Vagina (tissue), 2 donors: ENCODE results near the gene NPIPA3. TPM values are rescaled to one million over a fixed set of nuclear protein-coding genes. Genes with fewer than 3 reads are reported as not detected.
"Not testable (repeated sequence)": the region's sequence is repeated elsewhere in the genome, so short reads cannot be mapped to it uniquely, and the experiment has no call there.

ENCODE experiments used
- DNase-seq, 2 donors: peaks; one replicate each; pipeline ENCODE4 v3.0.0-alpha.2; 2017; ENCODE audit errors: extremely low spot score in 2 of 2
- H3K27ac ChIP-seq: fragments of 200-600 bp; sonication (generic); one replicate; pipeline ENCODE4 v1.5.1; 2019
- H3K27me3 ChIP-seq: fragments of 200-600 bp; sonication (generic); one replicate; pipeline ENCODE4 v1.5.1; 2019
- H3K36me3 ChIP-seq, 2 donors: fragments of 200-600 bp; sonication (generic); one replicate each; pipeline ENCODE4 v1.5.1; 2017 to 2019
- H3K4me1 ChIP-seq: fragments of 200-600 bp; sonication (generic); one replicate; pipeline ENCODE4 v1.5.1; 2019
- H3K4me3 ChIP-seq, 2 donors: fragments of 200-600 bp; sonication (generic); 1 replicate in 1 of 2; 2 replicates in 1 of 2; pipeline ENCODE4 v1.5.1; 2016 to 2019
- H3K9me3 ChIP-seq: fragments of 200-600 bp; sonication (generic); one replicate; pipeline ENCODE4 v1.5.1; 2019
- POLR2A ChIP-seq, 2 donors: fragments of 450-650 bp; IDR thresholded peaks; one replicate each; pipeline ENCODE4 v1.6.1; 2017; ENCODE audit warnings: antibody characterized with exemption in 2 of 2, mild to moderate bottlenecking in 2 of 2, moderate library complexity in 2 of 2
- POLR2AphosphoS5 ChIP-seq, 2 donors: sonication (generic); formaldehyde crosslinking; IDR thresholded peaks; one replicate each; pipeline ENCODE4 v1.9.0; 2017; ENCODE audit warnings: antibody characterized with exemption in 2 of 2, mild to moderate bottlenecking in 2 of 2, low read depth in 1 of 2; ENCODE audit not compliant: insufficient read depth in 1 of 2
- intact Hi-C: fragments of 100-400 bp; cut with DNase I; formaldehyde crosslinking; loops from one replicate; pipeline ENCODE4 v1.15.1; 2023
- total RNA-seq: library from RNA; depleted of rRNA; stranded (reverse); fragments of >200 nt; gene quantifications from one replicate; pipeline ENCODE4 v1.2.3, GENCODE V29; 2016
- TF ChIP-seq, protein P1 (sequence below), 3 experiments: fragments of 450-650 bp in 2 of 3; fragments of 200-600 bp in 1 of 3; sonication (generic) in 1 of 3; IDR thresholded peaks; one replicate each; pipeline ENCODE4 v1.5.1; 2017 to 2019; ENCODE audit warnings: antibody characterized with exemption in 3 of 3, mild to moderate bottlenecking in 2 of 3, moderate library complexity in 2 of 3

NPIPA3 gene
- total RNA-seq, 1 donor from 2014 or later: not detected

DNA sequence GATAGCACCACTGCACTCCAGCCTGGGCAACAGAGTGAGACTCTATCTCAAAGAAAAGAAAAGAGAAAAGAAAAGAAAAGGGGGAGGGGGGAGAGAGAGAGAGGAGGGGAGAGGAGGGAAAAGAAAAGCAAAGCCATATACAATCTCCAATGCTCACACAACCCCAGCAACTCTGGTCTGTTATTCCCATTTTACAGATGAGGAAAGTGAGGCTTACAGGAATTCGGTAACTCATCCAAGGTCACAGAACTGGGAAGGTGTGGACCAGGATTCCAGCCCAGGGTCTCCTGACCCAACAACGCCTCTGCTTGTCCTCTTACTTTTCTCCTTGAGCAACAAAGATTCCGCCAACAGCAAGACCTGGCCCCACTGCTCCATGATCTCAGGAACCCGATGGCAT, 22.1 kb upstream of the NPIPA3 start:
- H3K4me3 ChIP-seq: no peak overlapping the region
- no peaks in the 10 kb centered on the region for H3K36me3 ChIP-seq
- TF ChIP-seq POLR2AphosphoS5 (IDR thresholded peaks at IDR 0.05; ENCODE audit: insufficient read depth in 1 of 2, low read depth in 1 of 2) (no peak), POLR2A (IDR thresholded peaks at IDR 0.05) (no peak)
- TF ChIP-seq, protein P1, sequence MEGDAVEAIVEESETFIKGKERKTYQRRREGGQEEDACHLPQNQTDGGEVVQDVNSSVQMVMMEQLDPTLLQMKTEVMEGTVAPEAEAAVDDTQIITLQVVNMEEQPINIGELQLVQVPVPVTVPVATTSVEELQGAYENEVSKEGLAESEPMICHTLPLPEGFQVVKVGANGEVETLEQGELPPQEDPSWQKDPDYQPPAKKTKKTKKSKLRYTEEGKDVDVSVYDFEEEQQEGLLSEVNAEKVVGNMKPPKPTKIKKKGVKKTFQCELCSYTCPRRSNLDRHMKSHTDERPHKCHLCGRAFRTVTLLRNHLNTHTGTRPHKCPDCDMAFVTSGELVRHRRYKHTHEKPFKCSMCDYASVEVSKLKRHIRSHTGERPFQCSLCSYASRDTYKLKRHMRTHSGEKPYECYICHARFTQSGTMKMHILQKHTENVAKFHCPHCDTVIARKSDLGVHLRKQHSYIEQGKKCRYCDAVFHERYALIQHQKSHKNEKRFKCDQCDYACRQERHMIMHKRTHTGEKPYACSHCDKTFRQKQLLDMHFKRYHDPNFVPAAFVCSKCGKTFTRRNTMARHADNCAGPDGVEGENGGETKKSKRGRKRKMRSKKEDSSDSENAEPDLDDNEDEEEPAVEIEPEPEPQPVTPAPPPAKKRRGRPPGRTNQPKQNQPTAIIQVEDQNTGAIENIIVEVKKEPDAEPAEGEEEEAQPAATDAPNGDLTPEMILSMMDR (IDR thresholded peaks at IDR 0.05): no peak
- no peaks in the 10 kb centered on the region for H3K9me3 ChIP-seq
- no peaks in the 10 kb centered on the region for H3K27me3 ChIP-seq
- intact Hi-C loops: no loop called here
- H3K27ac ChIP-seq: no peak overlapping the region
- DNase-seq: no peak
- H3K4me1 ChIP-seq: no peaks in the 10 kb centered on the region

DNA sequence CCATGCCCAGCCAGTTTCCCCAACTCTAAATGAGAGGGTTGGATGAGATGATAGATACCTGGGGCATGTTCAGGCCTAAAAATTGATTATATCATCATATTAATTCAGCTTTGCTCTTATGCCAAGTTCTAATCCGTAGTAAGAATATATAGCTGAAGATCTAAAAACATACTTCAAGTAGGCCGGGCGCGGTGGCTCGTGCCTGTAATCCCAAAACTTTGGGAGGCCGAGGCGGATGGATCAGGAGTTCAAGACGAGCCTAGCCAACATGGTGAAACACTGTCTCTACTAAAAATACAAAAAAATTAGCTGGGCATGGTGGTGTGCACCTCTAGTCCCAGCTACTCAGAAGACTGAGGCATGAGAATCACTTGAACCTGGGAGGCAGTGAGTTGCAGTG, 21.1 kb upstream of the NPIPA3 start:
- Histone ChIP-seq H3K9me3 (no peaks in the 10 kb centered on the region), H3K4me3 (no peak overlapping the region), H3K4me1 (no peaks in the 10 kb centered on the region), H3K36me3 (no peaks in the 10 kb centered on the region), H3K27me3 (no peaks in the 10 kb centered on the region), H3K27ac (no peak overlapping the region)
- intact Hi-C loops: no loop called here
- TF ChIP-seq, protein P1 (IDR thresholded peaks at IDR 0.05): no peak
- TF ChIP-seq POLR2A (IDR thresholded peaks at IDR 0.05): no peak
- no peak for TF ChIP-seq POLR2AphosphoS5 (IDR thresholded peaks at IDR 0.05; ENCODE audit: insufficient read depth in 1 of 2, low read depth in 1 of 2)
- DNase-seq: no peak

DNA sequence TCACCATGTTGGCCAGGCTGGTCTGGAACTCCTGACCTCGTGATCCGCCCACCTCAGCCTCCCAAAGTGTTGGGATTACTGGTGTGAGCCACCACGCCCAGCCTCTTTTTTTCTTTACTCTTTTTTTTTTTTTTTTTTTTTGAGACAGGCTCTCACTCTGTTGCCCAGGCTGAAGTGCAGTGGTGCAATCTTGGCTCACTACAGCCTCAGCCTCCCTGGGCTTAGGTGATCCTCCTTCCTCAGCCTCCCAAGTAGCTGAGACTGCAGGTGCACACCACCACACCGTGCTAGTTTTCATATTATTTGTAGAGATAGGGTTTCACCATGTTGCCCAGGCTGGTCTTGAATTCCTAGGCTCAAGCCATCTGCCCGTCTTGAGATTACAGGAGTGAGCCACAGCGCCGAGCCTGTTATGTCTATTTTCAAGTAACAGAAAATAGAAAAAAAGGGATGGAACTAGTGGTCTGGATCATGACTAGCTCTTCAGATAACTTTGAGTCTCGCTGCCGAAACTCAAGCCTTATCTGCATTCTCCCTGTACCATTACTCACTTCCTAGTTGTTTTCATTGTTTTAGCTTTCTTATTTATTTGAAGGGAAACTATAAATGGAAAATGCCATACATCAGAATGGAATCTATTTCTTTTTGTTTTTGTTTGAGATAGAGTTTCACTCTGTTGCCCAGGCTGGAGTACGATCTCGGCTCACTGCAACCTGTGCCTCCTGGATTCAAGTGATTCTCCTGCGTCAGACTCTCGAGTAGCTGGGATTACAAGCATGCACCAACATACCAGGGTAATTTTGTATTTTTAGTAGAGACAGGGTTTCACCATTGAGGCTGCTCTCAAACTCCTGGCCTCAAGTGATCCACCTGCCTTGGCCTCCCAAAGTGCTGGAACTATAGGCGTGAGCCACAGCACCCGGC, 17.1 kb upstream of the NPIPA3 start:
- H3K27me3 ChIP-seq, H3K4me1 ChIP-seq, H3K36me3 ChIP-seq, intact Hi-C loops, H3K9me3 ChIP-seq, DNase-seq, H3K4me3 ChIP-seq, H3K27ac ChIP-seq: not testable (repeated sequence)

DNA sequence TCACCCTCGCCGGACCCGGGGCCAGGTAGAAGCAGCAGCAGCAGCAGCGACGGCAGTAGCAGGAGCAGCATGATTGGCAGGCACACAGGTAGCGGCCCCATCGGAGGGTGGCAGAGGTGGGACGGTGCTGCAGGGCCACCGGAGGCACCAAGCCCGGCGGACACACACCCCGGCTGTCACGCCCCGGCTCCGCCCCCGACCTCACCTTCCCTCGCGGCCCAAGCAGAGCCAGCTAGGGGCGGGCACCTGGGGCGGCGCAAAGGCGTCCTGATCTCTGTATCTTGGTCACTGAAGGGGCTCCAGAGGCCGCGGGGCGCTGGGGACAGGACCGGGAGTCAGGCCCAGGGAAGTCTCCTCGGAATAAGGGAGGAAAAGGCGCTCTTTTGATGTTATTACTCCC, 9.1 kb upstream of the NPIPA3 start, which contains the start of gene PLA2G10:
PLA2G10 (minus strand) TSS at position 180 of the 400 bp plus-strand sequence; CDS start at position 101, 79 bp downstream.
- H3K27ac ChIP-seq, H3K4me1 ChIP-seq, intact Hi-C loops, H3K9me3 ChIP-seq, H3K36me3 ChIP-seq, H3K4me3 ChIP-seq, H3K27me3 ChIP-seq, DNase-seq: not testable (repeated sequence)

DNA sequence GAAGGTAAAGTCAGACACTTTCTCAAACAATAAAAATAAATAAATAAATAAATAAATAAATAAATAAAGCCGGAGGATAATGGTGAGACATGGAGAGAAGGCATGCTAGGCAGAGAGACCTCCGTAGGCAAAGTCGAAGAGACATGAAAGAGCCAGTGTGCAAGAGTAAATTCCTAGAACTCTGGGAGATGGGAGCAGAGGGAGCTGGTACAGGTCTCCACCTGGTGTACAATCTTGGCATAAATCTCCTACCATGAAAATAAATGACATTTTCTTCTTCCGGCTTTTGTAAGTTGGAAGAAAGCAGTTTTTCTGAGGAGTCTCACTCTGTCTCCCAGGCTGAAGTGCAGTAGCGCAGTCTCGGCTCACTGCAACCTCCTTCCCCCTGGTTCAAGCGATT, 1.4 kb upstream of the NPIPA3 start:
- H3K4me1 ChIP-seq, intact Hi-C loops, H3K4me3 ChIP-seq, H3K9me3 ChIP-seq, H3K36me3 ChIP-seq, DNase-seq, H3K27ac ChIP-seq, H3K27me3 ChIP-seq: not testable (repeated sequence)

DNA sequence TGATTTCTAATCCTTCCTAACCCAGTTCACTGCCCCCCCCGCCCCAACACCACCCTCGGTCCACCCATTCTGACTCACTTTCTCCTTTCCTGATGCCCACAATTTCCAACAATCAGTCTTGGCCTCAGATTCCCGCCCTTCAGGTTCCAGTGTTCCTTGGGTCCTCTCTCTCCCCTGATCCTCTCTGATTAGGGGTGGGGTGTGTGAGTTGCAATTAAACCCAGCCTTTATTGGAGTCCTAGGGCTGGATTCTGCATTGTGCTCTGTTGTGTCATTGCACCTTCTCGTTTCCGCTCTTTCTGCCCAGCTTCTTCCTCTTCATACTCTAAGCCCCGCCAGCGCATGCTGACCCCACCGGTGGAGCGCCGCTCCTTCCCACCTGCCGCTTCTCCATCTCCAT, 539 bp upstream of the NPIPA3 start:
- H3K36me3 ChIP-seq, H3K27me3 ChIP-seq, H3K27ac ChIP-seq, intact Hi-C loops, H3K4me3 ChIP-seq, H3K4me1 ChIP-seq, H3K9me3 ChIP-seq, DNase-seq: not testable (repeated sequence)

GRCh38 chr16:14733233-14733632, 30.0 kb downstream of the NPIPA3 start:
- H3K9me3 ChIP-seq, DNase-seq, H3K27me3 ChIP-seq, intact Hi-C loops, H3K36me3 ChIP-seq, H3K27ac ChIP-seq, H3K4me3 ChIP-seq, H3K4me1 ChIP-seq: not testable (repeated sequence)

- H3K9me3 ChIP-seq, H3K36me3 ChIP-seq, intact Hi-C loops, H3K27ac ChIP-seq, DNase-seq, H3K4me1 ChIP-seq, H3K4me3 ChIP-seq, H3K27me3 ChIP-seq: not testable (repeated sequence)
These were observed 37.7 kb downstream of the NPIPA3 start for GRCh38 chr16:14740832-14741385.

DNA sequence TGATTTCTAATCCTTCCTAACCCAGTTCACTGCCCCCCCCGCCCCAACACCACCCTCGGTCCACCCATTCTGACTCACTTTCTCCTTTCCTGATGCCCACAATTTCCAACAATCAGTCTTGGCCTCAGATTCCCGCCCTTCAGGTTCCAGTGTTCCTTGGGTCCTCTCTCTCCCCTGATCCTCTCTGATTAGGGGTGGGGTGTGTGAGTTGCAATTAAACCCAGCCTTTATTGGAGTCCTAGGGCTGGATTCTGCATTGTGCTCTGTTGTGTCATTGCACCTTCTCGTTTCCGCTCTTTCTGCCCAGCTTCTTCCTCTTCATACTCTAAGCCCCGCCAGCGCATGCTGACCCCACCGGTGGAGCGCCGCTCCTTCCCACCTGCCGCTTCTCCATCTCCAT, 38.6 kb downstream of the NPIPA3 start:
- intact Hi-C loops, H3K4me1 ChIP-seq, DNase-seq, H3K36me3 ChIP-seq, H3K27me3 ChIP-seq, H3K4me3 ChIP-seq, H3K27ac ChIP-seq, H3K9me3 ChIP-seq: not testable (repeated sequence)

GRCh38 chr16:14742273-14743128, 39.3 kb downstream of the NPIPA3 start, which contains the start of gene NPIPA2:
TSS of gene NPIPA2 (plus strand) at chr16:14742533. CDS start at chr16:14748066, 5,533 bp downstream.
- H3K36me3 ChIP-seq, H3K27me3 ChIP-seq, H3K4me3 ChIP-seq, H3K9me3 ChIP-seq, H3K4me1 ChIP-seq, DNase-seq, intact Hi-C loops, H3K27ac ChIP-seq: not testable (repeated sequence)
